Iris pigment epithelial cell (primary cell): Measurements from ENCODE around the gene SMYD1.
A peak's percentile ranks its signal among the peaks of the same experiment; 100 is the strongest.

Experiments
- DNase-seq: peaks from one replicate; pipeline ENCODE4 v3.0.0-alpha.2; 2011; ENCODE audit warnings: low read depth

The SMYD1 gene

GRCh38 chr2:88087073-88087472, 19.4 kb downstream of the SMYD1 start:
- no peak for DNase-seq

GRCh38 chr2:88087763-88088162, 20.1 kb downstream of the SMYD1 start:
- DNase-seq: no peak

- DNase-seq: no peak
Measured at GRCh38 chr2:88088999-88089398, 21.4 kb downstream of the SMYD1 start.

GRCh38 chr2:88090446-88091283, 23.0 kb downstream of the SMYD1 start:
- no peak for DNase-seq

- no peak for DNase-seq
Measured at GRCh38 chr2:88091943-88092342, 24.3 kb downstream of the SMYD1 start.

- DNase-seq: no peak
Measured at GRCh38 chr2:88092773-88093172, 25.1 kb downstream of the SMYD1 start.

GRCh38 chr2:88095022-88095421, 27.4 kb downstream of the SMYD1 start:
- no peak for DNase-seq

GRCh38 chr2:88096708-88097107, 29.1 kb downstream of the SMYD1 start:
- DNase-seq: no peak

GRCh38 chr2:88097192-88097591, 29.6 kb downstream of the SMYD1 start:
- DNase-seq: no peak

GRCh38 chr2:88097891-88098557, 30.4 kb downstream of the SMYD1 start:
- no peak for DNase-seq

- no peak for DNase-seq
Measured at GRCh38 chr2:88098558-88098900, 30.9 kb downstream of the SMYD1 start.

GRCh38 chr2:88099798-88100488, 32.3 kb downstream of the SMYD1 start:
- peak; percentile 31 for DNase-seq

GRCh38 chr2:88100489-88100858, 32.8 kb downstream of the SMYD1 start:
- DNase-seq: no peak

GRCh38 chr2:88108796-88109195, 41.2 kb downstream of the SMYD1 start:
- no peak for DNase-seq

- DNase-seq: no peak
Measured at GRCh38 chr2:88110830-88111229, 43.2 kb downstream of the SMYD1 start.

- no peak for DNase-seq
Measured at GRCh38 chr2:88113069-88113468, 45.4 kb downstream of the SMYD1 start.

GRCh38 chr2:88114889-88115288, 47.3 kb downstream of the SMYD1 start:
- DNase-seq: no peak

GRCh38 chr2:88115825-88116518, 48.3 kb downstream of the SMYD1 start:
- no peak for DNase-seq

GRCh38 chr2:88116669-88117432, 49.2 kb downstream of the SMYD1 start:
- no peak for DNase-seq

GRCh38 chr2:88117973-88118372, 50.3 kb downstream of the SMYD1 start:
- no peak for DNase-seq

GRCh38 chr2:88121678-88122077, 54.1 kb downstream of the SMYD1 start:
- DNase-seq: no peak
